GM11168 (cell line): ENCODE results near the gene LDAF1.

Experiments used
- in situ Hi-C: fragments of 300-500 bp; cut with MboI; formaldehyde crosslinking; loops from one replicate; pipeline ENCODE4 v1.12.0; 2022; ENCODE audit warnings: low sequenced_read_pairs; ENCODE audit not compliant: unreplicated experiment

Gene LDAF1

GRCh38 chr16:21190013-21190412, 31.5 kb downstream of the LDAF1 start:
- in situ Hi-C loops, result loop anchor here (10.0 kb wide), 1 partner anchor 85 kb away; the partner anchor contains the start of gene CRYM

GRCh38 chr16:21190599-21190998, 32.1 kb downstream of the LDAF1 start:
- in situ Hi-C loops, result loop anchor here (10.0 kb wide), 1 partner anchor 84 kb away; the partner anchor contains the start of gene CRYM

- in situ Hi-C loops, result loop anchor here (10.0 kb wide), 1 partner anchor 82 kb away; the partner anchor contains the start of gene CRYM
These were observed 34.5 kb downstream of the LDAF1 start for GRCh38 chr16:21192991-21193390.

- in situ Hi-C loops, result loop anchor here (10.0 kb wide), 1 partner anchor 80 kb away; the partner anchor contains the start of gene CRYM
These were observed 36.4 kb downstream of the LDAF1 start for GRCh38 chr16:21194771-21195301.

- in situ Hi-C loops, result loop anchor here (10.0 kb wide), 1 partner anchor 79 kb away; the partner anchor contains the start of gene CRYM
These were observed 36.9 kb downstream of the LDAF1 start for GRCh38 chr16:21195330-21195729.

GRCh38 chr16:21197112-21197511, 38.6 kb downstream of the LDAF1 start:
- in situ Hi-C loops, result loop anchor here (10.0 kb wide), 1 partner anchor 78 kb away; the partner anchor contains the start of gene CRYM

- in situ Hi-C loops, result loop anchor here (10.0 kb wide), 1 partner anchor 77 kb away; the partner anchor contains the start of gene CRYM
These were observed 39.1 kb downstream of the LDAF1 start for GRCh38 chr16:21197621-21198020.

GRCh38 chr16:21199607-21200218, 41.2 kb downstream of the LDAF1 start:
- in situ Hi-C loops, result loop anchor here (10.0 kb wide), 1 partner anchor 75 kb away; the partner anchor contains the start of gene CRYM

- in situ Hi-C loops, result no loop called here
These were observed 44.8 kb downstream of the LDAF1 start for GRCh38 chr16:21203155-21203797.

- in situ Hi-C loops, result no loop called here
These were observed 46.8 kb downstream of the LDAF1 start for GRCh38 chr16:21205303-21205702.

GRCh38 chr16:21206550-21206949, 48.1 kb downstream of the LDAF1 start:
- in situ Hi-C loops, result no loop called here

GRCh38 chr16:21208446-21209230, 50.2 kb downstream of the LDAF1 start:
- in situ Hi-C loops, result no loop called here

- in situ Hi-C loops, result no loop called here
These were observed 53.0 kb downstream of the LDAF1 start, which contains the start of gene ZP2 for GRCh38 chr16:21211486-21211885. Gene ZP2 (minus strand): TSS chr16:21211574. CDS start chr16:21211547, 27 bp downstream.

GRCh38 chr16:21214086-21214485, 55.6 kb downstream of the LDAF1 start:
- in situ Hi-C loops, result no loop called here

GRCh38 chr16:21217121-21217520, 58.6 kb downstream of the LDAF1 start:
- in situ Hi-C loops, result no loop called here

- in situ Hi-C loops, result no loop called here
These were observed 59.7 kb downstream of the LDAF1 start for GRCh38 chr16:21218153-21218552.

GRCh38 chr16:21219551-21219950, 61.1 kb downstream of the LDAF1 start:
- in situ Hi-C loops, result no loop called here

- in situ Hi-C loops, result no loop called here
These were observed 64.2 kb downstream of the LDAF1 start for GRCh38 chr16:21222495-21223337.

- in situ Hi-C loops, result no loop called here
These were observed 65.3 kb downstream of the LDAF1 start for GRCh38 chr16:21223787-21224186.
